ENCODE data around the gene DLEC1.
A peak's percentile ranks its signal among the peaks of the same experiment; 100 is the strongest.

The DLEC1 gene

DNA sequence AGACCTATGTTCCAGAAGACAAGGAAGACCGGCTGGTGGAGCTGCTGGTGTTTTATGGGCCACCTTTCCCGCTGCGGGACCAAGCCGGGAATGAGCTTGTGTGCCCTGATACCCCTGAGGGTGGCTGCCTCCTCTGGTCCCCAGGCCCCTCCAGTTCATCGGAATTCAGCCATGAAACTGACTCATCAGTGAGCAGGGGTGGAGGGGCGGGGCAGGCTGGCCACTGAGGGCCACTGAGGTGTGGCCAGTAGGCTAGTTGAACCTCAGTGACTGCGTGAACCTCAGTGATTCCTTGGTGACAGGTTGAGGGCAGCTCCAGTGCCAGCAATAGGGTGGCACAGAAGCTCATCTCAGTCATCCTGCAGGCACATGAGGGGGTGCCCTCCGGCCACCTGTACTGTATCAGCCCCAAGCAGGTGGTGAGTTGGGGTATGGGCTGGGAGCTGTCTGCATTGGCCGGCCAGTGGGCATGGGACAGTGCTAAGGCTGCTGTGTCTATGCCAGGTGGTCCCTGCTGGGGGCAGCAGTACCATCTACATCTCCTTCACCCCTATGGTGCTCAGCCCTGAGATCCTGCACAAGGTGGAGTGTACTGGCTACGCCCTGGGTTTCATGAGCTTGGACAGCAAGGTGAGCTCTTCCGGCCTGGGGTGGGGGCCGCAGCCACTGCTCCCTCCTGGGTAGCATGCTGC lies 77.6 kb downstream of the DLEC1 start:
- WGBS, 2 donors (ENCODE audit: extremely low coverage in 2 of 2, insufficient read length in 2 of 2, insufficient replicate concordance in 1 of 2): no CpG with 5 or more reads among the region's 12 CpGs
- Histone ChIP-seq H3K4me1 (ENCODE audit: control insufficient read depth in 2 of 2, insufficient read depth in 1 of 2, low read depth in 1 of 2, low read length in 2 of 2) (no peaks in the 10 kb centered on the region), H3K4me3 (ENCODE audit: low read length in 2 of 2) (no peak overlapping the region), H3K4me2 (ENCODE audit: insufficient read depth, low read length, poor library complexity, severe bottlenecking) (no peak overlapping the region), H3K9ac (ENCODE audit: low read depth, low read length, poor library complexity) (no peak overlapping the region), H3K9me3 (replicated peaks in 1 of 2; ENCODE audit: control insufficient read depth in 2 of 2, insufficient read depth in 1 of 2, low read depth in 1 of 2, low read length in 2 of 2) (no peaks in the 10 kb centered on the region), H3K36me3 (replicated peaks in 1 of 2; ENCODE audit: control insufficient read depth in 2 of 2, insufficient read depth in 2 of 2, low read length in 2 of 2) (peaks cover 18 to 32% of the 10 kb centered on the region in 2 donors), H3K4ac (ENCODE audit: low read length) (no peak overlapping the region), H4K8ac (ENCODE audit: low read depth, low read length) (no peak overlapping the region), H3K18ac (ENCODE audit: low read length) (peak overlapping the region; percentile 58), H3K79me1 (ENCODE audit: low read depth, low read length) (peaks cover 4% of the 10 kb centered on the region), H4K91ac (ENCODE audit: low read depth, low read length, poor library complexity) (no peak overlapping the region), H2BK5ac (ENCODE audit: low read length) (no peak overlapping the region), H3K27me3 (ENCODE audit: control insufficient read depth in 3 of 3, insufficient read depth in 3 of 3, low read depth in 1 of 3, low read length in 3 of 3) (peaks cover 0 to 2% (median 0%) of the 10 kb centered on the region in 3 experiments), H2BK12ac (ENCODE audit: low read length) (no peak overlapping the region), H2AK5ac (ENCODE audit: low read depth, low read length) (peak overlapping the region; percentile 88), H3K23ac (ENCODE audit: low read depth, low read length, poor library complexity) (peak overlapping the region; percentile 55), H2AFZ (ENCODE audit: low read length) (no peak overlapping the region), H3K14ac (ENCODE audit: low read length) (peak overlapping the region; percentile 27), H2BK15ac (ENCODE audit: low read length) (no peak overlapping the region), H2BK120ac (ENCODE audit: low read depth, low read length) (peak overlapping the region; percentile 73), H3K27ac (replicated peaks; ENCODE audit: low read length) (no peak overlapping the region)
- DNase-seq (ENCODE audit: low spot score): no peak

- Histone ChIP-seq H2BK120ac (ENCODE audit: low read depth, low read length) (peak overlapping the region; percentile 73), H2BK5ac (ENCODE audit: low read length) (no peak overlapping the region), H3K36me3 (replicated peaks in 1 of 2; ENCODE audit: control insufficient read depth in 2 of 2, insufficient read depth in 2 of 2, low read length in 2 of 2) (peaks cover 22 to 38% of the 10 kb centered on the region in 2 donors), H2BK12ac (ENCODE audit: low read length) (no peak overlapping the region), H3K27me3 (ENCODE audit: control insufficient read depth in 3 of 3, insufficient read depth in 3 of 3, low read depth in 1 of 3, low read length in 3 of 3) (peaks cover 0 to 2% (median 0%) of the 10 kb centered on the region in 3 experiments), H3K4me3 (ENCODE audit: low read length in 2 of 2) (no peak overlapping the region), H4K8ac (ENCODE audit: low read depth, low read length) (no peak overlapping the region), H3K14ac (ENCODE audit: low read length) (peak overlapping the region; percentile 27), H3K23ac (ENCODE audit: low read depth, low read length, poor library complexity) (peak overlapping the region; percentile 55), H4K91ac (ENCODE audit: low read depth, low read length, poor library complexity) (no peak overlapping the region), H2AFZ (ENCODE audit: low read length) (no peak overlapping the region), H3K9me3 (replicated peaks in 1 of 2; ENCODE audit: control insufficient read depth in 2 of 2, insufficient read depth in 1 of 2, low read depth in 1 of 2, low read length in 2 of 2) (no peaks in the 10 kb centered on the region), H3K79me1 (ENCODE audit: low read depth, low read length) (peaks cover 4% of the 10 kb centered on the region), H3K4me2 (ENCODE audit: insufficient read depth, low read length, poor library complexity, severe bottlenecking) (no peak overlapping the region), H3K4me1 (ENCODE audit: control insufficient read depth in 2 of 2, insufficient read depth in 1 of 2, low read depth in 1 of 2, low read length in 2 of 2) (no peaks in the 10 kb centered on the region), H3K9ac (ENCODE audit: low read depth, low read length, poor library complexity) (peak overlapping the region; percentile 21), H3K27ac (replicated peaks; ENCODE audit: low read length) (no peak overlapping the region), H3K4ac (ENCODE audit: low read length) (no peak overlapping the region), H2AK5ac (ENCODE audit: low read depth, low read length) (peak overlapping the region; percentile 88), H3K18ac (ENCODE audit: low read length) (peak overlapping the region; percentile 58), H2BK15ac (ENCODE audit: low read length) (peak overlapping the region; percentile 75)
- WGBS, 2 donors (ENCODE audit: extremely low coverage in 2 of 2, insufficient read length in 2 of 2, insufficient replicate concordance in 1 of 2): no CpG with 5 or more reads among the region's 10 CpGs
- no peak for DNase-seq (ENCODE audit: low spot score)
Measured at GRCh38 chr3:38117163-38117716, 78.2 kb downstream of the DLEC1 start.

DNA sequence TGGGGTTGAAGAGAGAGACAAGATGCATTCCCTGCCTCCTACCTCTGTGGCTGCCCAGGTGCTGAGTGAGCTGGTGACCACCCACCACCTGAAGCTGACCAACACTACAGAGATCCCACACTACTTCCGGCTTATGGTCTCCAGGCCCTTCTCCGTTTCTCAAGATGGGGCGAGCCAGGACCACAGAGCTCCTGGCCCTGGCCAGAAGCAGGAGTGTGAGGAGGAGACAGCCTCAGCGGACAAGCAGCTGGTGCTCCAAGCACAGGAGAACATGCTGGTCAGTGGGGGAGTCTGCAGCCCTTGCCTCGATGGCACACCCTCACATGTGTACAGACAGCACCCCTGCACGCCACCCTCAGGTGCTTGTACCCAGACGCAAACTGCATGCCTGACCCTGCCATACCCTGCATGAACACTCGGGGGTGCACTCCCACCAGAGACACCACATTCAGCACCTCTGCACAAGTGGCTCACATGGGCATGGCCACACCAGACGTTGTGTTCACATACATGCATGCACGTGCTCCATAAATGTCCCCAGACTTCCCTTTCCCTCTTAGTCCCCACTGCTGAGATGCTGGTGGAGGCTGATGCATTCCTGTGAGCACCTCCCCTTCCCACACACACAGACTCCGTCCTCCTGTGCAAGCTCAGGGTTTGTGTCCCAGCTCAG lies 78.9 kb downstream of the DLEC1 start:
- Histone ChIP-seq H3K9me3 (replicated peaks in 1 of 2; ENCODE audit: control insufficient read depth in 2 of 2, insufficient read depth in 1 of 2, low read depth in 1 of 2, low read length in 2 of 2) (no peaks in the 10 kb centered on the region), H2BK5ac (ENCODE audit: low read length) (no peak overlapping the region), H3K9ac (ENCODE audit: low read depth, low read length, poor library complexity) (no peak overlapping the region), H3K18ac (ENCODE audit: low read length) (peak overlapping the region; percentile 35), H2AFZ (ENCODE audit: low read length) (no peak overlapping the region), H3K36me3 (replicated peaks in 1 of 2; ENCODE audit: control insufficient read depth in 2 of 2, insufficient read depth in 2 of 2, low read length in 2 of 2) (peaks cover 28 to 45% of the 10 kb centered on the region in 2 donors), H3K14ac (ENCODE audit: low read length) (no peak overlapping the region), H4K8ac (ENCODE audit: low read depth, low read length) (no peak overlapping the region), H3K4me3 (ENCODE audit: low read length in 2 of 2) (no peak overlapping the region), H3K4ac (ENCODE audit: low read length) (no peak overlapping the region), H3K79me1 (ENCODE audit: low read depth, low read length) (peaks cover 4% of the 10 kb centered on the region), H4K91ac (ENCODE audit: low read depth, low read length, poor library complexity) (peak overlapping the region; percentile 90), H2BK120ac (ENCODE audit: low read depth, low read length) (no peak overlapping the region), H2BK12ac (ENCODE audit: low read length) (no peak overlapping the region), H3K4me1 (ENCODE audit: control insufficient read depth in 2 of 2, insufficient read depth in 1 of 2, low read depth in 1 of 2, low read length in 2 of 2) (no peaks in the 10 kb centered on the region), H3K23ac (ENCODE audit: low read depth, low read length, poor library complexity) (no peak overlapping the region), H2BK15ac (ENCODE audit: low read length) (peak overlapping the region; percentile 75), H3K4me2 (ENCODE audit: insufficient read depth, low read length, poor library complexity, severe bottlenecking) (no peak overlapping the region), H3K27me3 (ENCODE audit: control insufficient read depth in 3 of 3, insufficient read depth in 3 of 3, low read depth in 1 of 3, low read length in 3 of 3) (peaks cover 0 to 2% (median 0%) of the 10 kb centered on the region in 3 experiments), H2AK5ac (ENCODE audit: low read depth, low read length) (no peak overlapping the region), H3K27ac (replicated peaks; ENCODE audit: low read length) (no peak overlapping the region)
- DNase-seq (ENCODE audit: low spot score): no peak
- no CpG with 5 or more reads among the region's 11 CpGs for WGBS, 2 donors (ENCODE audit: extremely low coverage in 2 of 2, insufficient read length in 2 of 2, insufficient replicate concordance in 1 of 2)

All from neuronal stem cell (in vitro differentiated cells).